ENCODE results near the gene GALNT2.

DNA sequence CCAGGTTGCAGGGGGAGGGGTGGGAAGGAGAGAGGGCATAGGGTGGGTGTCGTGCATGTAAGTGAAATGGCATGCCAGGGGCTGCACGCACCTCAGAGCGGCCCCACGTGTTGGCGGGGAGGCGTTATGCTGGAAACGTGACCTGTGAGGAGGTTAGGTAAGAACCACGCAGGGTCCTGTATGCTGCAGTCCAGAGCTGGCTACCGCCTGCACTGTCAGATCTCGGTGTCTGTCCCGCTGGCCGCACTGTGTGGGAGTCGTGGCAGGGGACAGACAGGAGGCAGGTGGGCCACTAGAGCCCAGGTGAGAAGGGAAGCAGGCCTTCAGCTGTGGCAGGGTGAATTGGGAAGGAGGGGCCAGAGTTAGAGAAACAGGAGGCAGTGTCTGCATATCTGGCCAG is 79.7 kb downstream of the GALNT2 start:
- no peak for TF ChIP-seq CHD2 (IDR thresholded peaks at IDR 0.05; ENCODE audit: borderline replicate concordance, low read depth, low read length)
- no peak for TF ChIP-seq POLR2A (IDR thresholded peaks at IDR 0.05; ENCODE audit: low read depth, low read length)
- TF ChIP-seq CTCF (IDR thresholded peaks at IDR 0.05 in 2 of 3, conservative IDR thresholded peaks at IDR 0.05 in 1 of 3; ENCODE audit: control insufficient read depth in 2 of 3, extremely low read depth in 1 of 3, insufficient read depth in 1 of 3, low read depth in 3 of 3, low read length in 3 of 3): no peak
- TF ChIP-seq IRF3 (IDR thresholded peaks at IDR 0.05): no peak
